ENCODE results near the gene PRICKLE1.

DNA sequence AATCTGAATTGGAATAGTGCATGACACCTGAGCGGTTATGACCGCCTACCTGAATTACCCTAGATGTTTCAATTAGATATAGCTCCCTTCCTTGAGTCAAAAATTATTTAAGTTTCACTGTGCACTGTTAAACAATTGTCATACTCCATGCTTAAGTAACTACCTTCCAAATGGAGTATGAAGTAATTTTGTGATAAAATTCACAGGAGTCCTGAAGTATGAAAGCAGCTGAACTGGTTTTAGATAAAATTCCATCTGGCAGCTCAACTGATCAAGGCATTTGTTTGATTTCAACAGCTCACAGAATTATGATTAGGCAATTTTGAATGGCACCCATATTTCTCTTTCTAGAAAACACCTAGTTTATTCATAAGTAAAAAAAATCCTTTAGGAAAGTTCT is 19.5 kb downstream of the PRICKLE1 start:
- TF ChIP-seq CTCF (IDR thresholded peaks at IDR 0.05) (no peak), POLR2A (IDR thresholded peaks at IDR 0.05) (no peak)

All from uterus (tissue), 2 donors.